ENCODE results near the gene ACIN1.

Gene ACIN1

GRCh38 chr14:23094666-23095195, at the start of gene ACIN1:
TSS of gene ACIN1 (minus strand) at chr14:23095136. CDS start at chr14:23095112, 24 bp downstream.
- peak; percentile 91 for DNase-seq

- no peak for DNase-seq
Measured at GRCh38 chr14:23143911-23144310, 49.0 kb upstream of the ACIN1 start.

- no peak for DNase-seq
Measured at GRCh38 chr14:23142826-23143225, 47.9 kb upstream of the ACIN1 start.

DNA sequence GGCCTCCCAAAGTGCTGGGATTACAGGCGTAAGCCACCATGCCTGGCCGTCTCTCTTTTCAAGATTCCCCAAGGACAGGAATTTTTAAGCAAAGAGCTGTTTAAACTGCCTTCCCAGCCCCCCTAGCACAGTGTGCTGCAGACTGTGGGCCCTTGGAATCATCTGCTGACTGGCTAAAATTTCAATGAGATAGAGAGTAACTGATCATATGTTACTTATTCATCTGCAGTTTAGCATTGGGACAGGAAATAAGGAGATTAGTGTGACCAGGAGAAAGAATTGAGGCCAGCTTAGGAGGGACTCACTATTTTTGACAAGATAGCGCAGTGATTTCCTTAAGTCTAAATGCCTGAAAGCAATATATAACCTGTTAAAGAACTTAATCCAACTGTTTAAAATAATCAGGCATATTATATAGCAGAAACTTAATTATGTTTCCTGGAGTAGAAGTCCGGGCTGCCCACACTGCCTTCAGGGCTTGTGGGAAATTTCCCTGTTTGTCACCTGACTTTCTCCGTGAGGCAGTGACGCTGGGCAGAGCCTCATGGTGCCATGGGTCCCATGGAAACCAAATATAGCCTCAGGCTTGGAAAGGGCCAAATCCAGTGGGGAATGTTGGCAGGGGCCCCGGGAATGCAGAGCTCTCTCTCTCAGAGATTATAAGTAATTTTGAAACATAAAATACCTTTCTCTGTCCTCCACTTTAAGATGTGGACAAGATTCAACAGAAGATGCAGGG, 46.9 kb upstream of the ACIN1 start:
- peak; percentile 14 for DNase-seq

GRCh38 chr14:23140371-23140770, 45.4 kb upstream of the ACIN1 start:
- DNase-seq: no peak

- no peak for DNase-seq
Measured at GRCh38 chr14:23139874-23140273, 44.9 kb upstream of the ACIN1 start.

- DNase-seq: no peak
Measured at GRCh38 chr14:23137813-23138535, 43.0 kb upstream of the ACIN1 start.

GRCh38 chr14:23137192-23137812, 42.4 kb upstream of the ACIN1 start:
- no peak for DNase-seq

DNA sequence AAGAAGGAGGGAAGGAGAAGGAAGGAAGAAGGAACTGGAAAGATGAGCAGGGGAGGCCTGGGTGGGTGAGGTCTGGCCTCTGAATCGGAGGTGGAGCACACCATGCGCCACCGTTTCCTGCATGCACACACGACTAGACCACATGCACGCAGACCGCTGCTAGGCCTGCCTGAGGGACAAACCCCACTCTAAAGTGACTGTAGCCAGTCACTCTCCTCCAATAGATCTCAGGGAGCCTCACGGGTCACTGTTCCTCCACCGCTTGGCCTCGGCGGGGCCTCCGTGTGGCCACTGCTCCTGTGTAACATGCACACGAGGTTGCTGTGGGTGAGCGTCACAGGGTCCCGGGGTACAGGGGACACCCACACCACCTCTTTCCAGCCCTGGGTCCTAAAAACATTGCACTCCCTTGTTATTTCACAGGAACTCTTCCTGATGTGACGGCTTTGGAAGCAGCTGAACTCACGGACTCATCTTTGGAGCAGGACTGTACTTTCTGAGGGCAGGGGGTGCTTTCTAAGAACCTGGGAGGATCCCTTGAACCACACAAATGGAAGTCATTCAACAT, 41.7 kb upstream of the ACIN1 start:
- DNase-seq: no peak

- no peak for DNase-seq
Measured at GRCh38 chr14:23132970-23133369, 38.0 kb upstream of the ACIN1 start.

- DNase-seq: no peak
Measured at GRCh38 chr14:23131482-23131881, 36.5 kb upstream of the ACIN1 start.

DNA sequence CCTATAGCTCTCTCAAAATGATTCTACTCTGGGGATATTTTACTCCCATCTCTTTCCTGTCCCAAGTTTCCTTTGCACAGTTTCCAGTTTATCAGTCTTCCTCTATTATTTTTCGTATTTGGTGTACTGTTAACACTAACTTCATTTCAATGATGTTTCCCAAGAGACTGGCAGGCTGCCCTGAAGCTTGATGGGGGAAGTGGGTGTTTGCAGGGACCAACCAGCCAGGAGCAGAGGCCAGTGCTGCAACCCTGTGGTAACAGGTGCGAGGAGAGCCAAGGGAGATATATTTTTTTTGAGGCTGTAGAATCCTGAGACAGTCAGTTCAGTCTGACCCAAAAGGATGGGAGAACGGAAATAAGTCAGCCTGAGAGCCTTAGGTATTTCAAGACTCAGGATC, 35.9 kb upstream of the ACIN1 start:
- no peak for DNase-seq

- DNase-seq: no peak
Measured at GRCh38 chr14:23129759-23130316, 34.9 kb upstream of the ACIN1 start.

DNA sequence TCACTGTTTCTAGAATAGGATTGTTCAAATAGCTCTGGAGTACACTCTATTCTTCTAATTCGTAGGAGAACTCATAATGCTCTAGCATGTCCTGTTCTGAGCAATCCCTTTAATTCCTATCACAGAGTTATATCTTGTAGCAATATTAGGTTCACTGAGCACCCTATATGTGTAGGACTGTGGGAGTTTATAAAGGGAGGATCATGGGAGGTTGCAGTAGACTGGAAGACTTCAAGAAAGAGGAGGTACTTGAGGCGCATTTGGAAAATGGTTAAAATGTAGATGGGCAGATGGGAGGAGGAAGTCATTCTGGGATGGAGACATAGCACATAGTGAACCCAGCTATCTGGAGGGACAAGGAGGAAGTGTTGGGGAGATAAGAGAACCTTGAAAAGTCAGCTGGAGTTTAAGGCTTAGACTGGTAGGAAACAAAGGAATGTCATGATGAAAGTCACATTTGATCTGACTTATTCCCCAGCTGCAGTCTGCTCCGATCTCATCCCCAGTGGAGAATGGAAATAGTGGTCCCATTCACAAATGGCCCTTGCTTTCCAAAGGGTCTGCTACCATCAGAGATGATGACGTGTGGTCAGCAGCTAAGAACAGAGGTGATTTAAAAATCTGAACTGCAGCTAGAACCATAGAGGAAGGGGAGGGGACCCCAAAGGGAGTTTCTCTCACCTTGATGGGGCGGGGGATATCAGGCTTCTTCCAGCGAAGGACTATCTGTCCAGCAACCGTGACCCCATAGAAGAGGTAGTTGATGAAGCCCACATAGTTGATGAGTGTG, 34.2 kb upstream of the ACIN1 start:
- no peak for DNase-seq

GRCh38 chr14:23127861-23128260, 32.9 kb upstream of the ACIN1 start:
- DNase-seq: no peak

DNA sequence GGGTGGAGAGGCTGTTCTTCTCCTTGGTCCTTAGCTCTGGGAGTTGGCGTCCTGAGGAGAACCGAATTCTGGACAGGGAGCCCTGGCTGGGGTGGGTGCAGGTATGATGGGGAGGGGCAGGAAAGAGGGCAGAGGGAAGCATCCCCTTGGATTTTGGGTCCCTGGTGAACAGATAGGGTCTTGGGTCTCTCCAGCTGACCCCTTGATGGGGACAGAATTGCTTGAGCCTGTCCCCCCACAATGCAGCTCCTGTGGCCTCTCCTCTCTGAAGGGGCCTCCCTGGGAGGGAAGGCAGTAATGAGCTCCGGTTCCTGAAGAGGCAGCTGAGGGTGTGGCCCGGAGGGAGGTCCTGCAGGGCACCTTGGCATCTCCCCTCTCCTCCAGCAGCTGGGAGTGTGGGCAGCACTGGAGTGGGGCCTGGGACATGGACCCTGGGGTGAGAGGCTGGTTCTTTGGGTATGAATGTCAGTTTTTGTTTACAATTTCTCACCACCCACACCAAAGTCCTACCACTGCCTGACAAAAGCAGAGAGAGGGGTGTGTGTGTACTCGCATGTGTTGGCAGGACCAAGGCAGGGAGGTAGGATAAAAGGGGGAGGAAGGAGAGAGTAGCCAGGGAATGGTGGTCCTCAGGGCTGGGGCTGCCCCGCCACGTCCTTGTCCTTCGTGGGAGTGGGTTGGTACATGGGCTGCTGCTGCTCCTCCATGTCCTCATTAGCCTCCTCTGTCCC, 31.8 kb upstream of the ACIN1 start:
- no peak for DNase-seq

DNA sequence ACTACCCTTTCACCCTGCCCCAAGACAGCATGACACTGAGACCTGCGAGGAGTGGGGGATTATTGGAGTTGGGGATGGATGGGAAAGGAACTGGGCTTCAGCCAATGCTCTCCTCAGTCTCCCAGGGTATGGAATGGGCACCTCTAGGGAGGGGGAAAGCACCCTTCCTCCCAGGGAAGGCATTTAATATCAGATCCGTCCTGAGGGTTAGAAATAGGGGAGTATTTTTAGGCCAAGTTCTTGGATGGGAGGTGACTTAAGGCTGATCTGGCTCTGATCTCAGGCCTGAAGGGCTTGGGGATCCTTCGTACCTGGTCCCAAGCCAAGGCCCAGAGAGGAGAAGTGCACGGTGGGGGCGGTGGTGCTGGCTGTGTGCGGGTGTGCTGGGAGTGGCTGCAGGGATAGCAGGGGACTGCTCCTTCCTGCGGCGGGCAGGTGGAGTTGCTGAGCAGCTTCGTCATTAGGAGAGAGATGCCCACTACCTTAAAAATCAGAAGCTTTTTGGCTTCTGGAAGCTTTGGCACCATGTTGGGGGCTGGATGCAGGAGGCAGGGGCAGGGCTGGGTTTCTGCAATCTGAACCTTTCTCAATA, 31.1 kb upstream of the ACIN1 start:
- DNase-seq: no peak

DNA sequence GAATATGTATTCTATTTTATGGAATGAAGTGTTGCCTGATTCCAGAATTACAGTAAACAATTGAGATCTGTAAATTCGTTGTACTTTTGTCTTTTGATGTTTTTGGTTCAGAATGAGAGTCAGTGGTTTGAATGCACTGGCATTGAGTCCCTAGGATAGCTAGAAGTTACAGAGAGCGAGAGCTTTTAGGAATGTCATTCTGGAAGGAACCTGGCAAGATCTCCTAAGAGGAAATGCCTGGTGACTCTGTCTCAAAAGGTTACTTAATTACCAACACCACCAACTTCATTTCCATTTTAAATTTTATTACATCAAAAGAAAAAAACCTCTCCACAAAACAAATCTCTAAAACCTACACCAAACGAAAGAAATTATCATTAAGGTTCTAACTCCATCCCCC, 30.1 kb upstream of the ACIN1 start:
- DNase-seq: no peak

DNA sequence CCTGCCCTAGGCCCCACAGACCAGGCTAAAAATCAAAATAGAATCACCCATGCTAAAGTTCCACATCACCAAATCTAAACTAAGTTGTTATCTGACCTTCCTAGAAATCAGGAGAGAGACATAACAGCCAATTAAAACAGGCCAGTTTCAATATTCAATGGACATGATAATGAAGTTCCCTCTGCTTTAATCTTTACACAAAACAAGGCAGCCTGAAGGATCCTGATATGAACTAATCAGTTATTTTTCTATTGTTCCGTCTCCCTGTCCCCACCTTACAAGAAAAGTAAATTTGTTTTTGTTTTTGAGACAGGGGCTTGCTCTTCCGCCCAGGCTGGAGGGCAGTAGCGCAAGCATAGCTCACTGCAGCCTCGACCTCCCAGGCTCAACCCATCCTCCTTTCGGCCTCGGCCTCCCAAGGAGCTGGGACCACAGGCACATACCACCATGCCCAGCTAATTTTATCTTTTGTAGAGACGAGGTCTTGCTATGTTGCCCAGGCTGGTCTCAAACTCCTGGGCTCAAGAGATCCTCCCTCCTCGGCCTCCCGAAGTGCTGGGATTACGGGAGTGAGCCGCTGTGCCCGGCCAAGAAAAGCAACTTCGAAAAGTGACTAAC, 29.5 kb upstream of the ACIN1 start:
- DNase-seq: no peak

DNA sequence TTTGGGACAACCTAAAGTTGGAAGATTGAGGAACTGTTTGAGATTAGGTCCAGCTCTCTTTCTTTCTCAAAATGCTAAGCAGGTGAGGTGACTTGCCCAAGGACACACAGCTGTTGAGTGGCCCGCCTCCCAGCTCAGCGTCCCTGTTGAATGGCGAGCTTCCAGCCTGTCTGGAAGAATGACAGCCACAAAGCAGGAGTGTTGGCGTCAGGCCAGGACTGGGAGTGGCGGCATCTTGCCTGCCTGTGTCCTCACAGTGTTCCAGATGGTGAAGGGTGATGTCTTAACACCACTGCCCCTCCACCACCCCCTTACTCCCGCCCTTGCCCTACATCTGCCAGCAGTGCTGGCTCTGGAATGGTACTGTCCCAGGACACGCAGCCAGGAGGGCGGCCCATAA, 28.5 kb upstream of the ACIN1 start:
- peak; percentile 9 for DNase-seq

DNA sequence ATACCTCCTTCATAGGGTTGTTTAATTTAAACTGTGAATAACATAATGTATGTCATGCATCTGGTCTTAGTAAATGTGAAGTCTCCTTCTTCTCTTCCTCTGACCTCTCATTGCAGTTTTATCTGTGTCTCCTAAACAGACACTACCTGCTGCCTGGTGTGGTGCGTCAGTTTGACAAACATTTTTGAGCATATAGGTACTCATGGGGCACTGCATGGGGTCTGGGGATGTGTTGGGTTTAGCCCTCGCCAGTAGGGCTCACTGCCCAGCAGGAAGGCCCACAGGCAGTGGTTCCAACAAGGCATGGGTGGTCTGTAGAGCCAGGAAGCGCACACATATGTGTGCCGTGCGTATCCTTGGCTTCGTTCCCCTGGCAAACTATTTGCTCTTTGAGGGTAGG, 27.1 kb upstream of the ACIN1 start:
- no peak for DNase-seq
